Panc1 (cell line): Measurements from ENCODE around the gene RBM19. TPM values are rescaled to one million over a fixed set of nuclear protein-coding genes. Genes with fewer than 3 reads are reported as not detected.

Source experiments
- ATAC-seq: fragments of 200-7000 bp; cut with Tn5 transposase; 2 replicates; pipeline ENCODE4 v1.9.1; 2020; ENCODE audit warnings: mild to moderate bottlenecking, moderate library complexity
- BruUV-seq: library from RNA; stranded (reverse); fragments of 400-500 nt; replicated peaks from 2 replicates; lab custom pipeline; 2021; lab: Mats Ljungman, UMichigan
- CTCF ChIA-PET: fragments of 300-600 bp; sonication (Branson Sonifier 250); formaldehyde crosslinking; loops from one replicate; lab custom pipeline; 2022; ENCODE audit warnings: antibody characterized with exemption; lab: Charles Lee
- POLR2A ChIA-PET: fragments of 300-600 bp; sonication (Branson Sonifier 250); formaldehyde crosslinking; loops from one replicate; lab custom pipeline; 2022; ENCODE audit warnings: antibody characterized with exemption; lab: Charles Lee
- DNase-seq: peaks from one replicate; pipeline ENCODE4 v3.0.0-alpha.2; 2010; ENCODE audit warnings: low read depth, low spot score
- H3K27ac ChIP-seq: 2 replicates; pipeline ENCODE4 v1.5.1; 2011; ENCODE audit warnings: mild to moderate bottlenecking, low read length, inconsistent platforms
- H3K27me3 ChIP-seq: fragments of 200-500 bp; sonication (Bioruptor generic); 2 replicates; pipeline ENCODE4 v1.6.0; 2014; ENCODE audit warnings: low read length, inconsistent platforms; ENCODE audit not compliant: control insufficient read depth, insufficient read depth
- H3K36me3 ChIP-seq: fragments of 200-500 bp; sonication (Bioruptor generic); 2 replicates; pipeline ENCODE4 v1.5.1; 2014; ENCODE audit warnings: inconsistent platforms, mild to moderate bottlenecking, low read length, moderate library complexity; ENCODE audit not compliant: control insufficient read depth, insufficient read depth
- H3K4me1 ChIP-seq: 2 replicates; pipeline ENCODE4 v1.5.1; 2011; ENCODE audit warnings: inconsistent platforms, mild to moderate bottlenecking, low read length, moderate library complexity; ENCODE audit not compliant: control insufficient read depth, insufficient read depth
- H3K4me3 ChIP-seq, 2 experiments: 2 replicates each; pipeline ENCODE4 v1.5.1; 2011 to 2012; ENCODE audit warnings: low read depth in 2 of 2, low read length in 2 of 2, mild to moderate bottlenecking in 2 of 2, inconsistent platforms in 1 of 2, moderate library complexity in 1 of 2
- H3K9me3 ChIP-seq: fragments of 200-500 bp; sonication (Bioruptor generic); 2 replicates; pipeline ENCODE4 v1.5.1; 2014; ENCODE audit warnings: low read depth, mild to moderate bottlenecking, inconsistent platforms, low read length, moderate library complexity; ENCODE audit not compliant: control insufficient read depth, insufficient read depth
- CTCF ChIP-seq: fragments of 450-650 bp; IDR thresholded peaks from 2 replicates; pipeline ENCODE4 v1.5.1; 2017; ENCODE audit warnings: mild to moderate bottlenecking
- POLR2AphosphoS5 ChIP-seq: IDR thresholded peaks from 2 replicates; pipeline ENCODE4 v1.6.1; 2012; ENCODE audit warnings: mild to moderate bottlenecking, low read depth, low read length, moderate library complexity
- REST ChIP-seq, 2 experiments: IDR thresholded peaks; 2 replicates each; pipeline ENCODE4 v1.6.1; 2011 to 2012; ENCODE audit warnings: low read depth in 2 of 2, control low read depth in 1 of 2, low read length in 1 of 2, mild to moderate bottlenecking in 1 of 2, moderate library complexity in 1 of 2; ENCODE audit not compliant: insufficient read depth in 1 of 2
- SIN3A ChIP-seq: IDR thresholded peaks from 2 replicates; pipeline ENCODE4 v1.6.1; 2012; ENCODE audit warnings: low read depth, mild to moderate bottlenecking, low read length, moderate library complexity, borderline replicate concordance; ENCODE audit not compliant: insufficient read depth
- TCF7L2 ChIP-seq: IDR thresholded peaks from 2 replicates; pipeline ENCODE4 v1.6.1; 2011; ENCODE audit warnings: mild to moderate bottlenecking, low read depth, low read length, inconsistent platforms
- in situ Hi-C: cut with HindIII; loops from 2 replicates; pipeline ENCODE4 v1.10.0; 2016; ENCODE audit warnings: low sequenced_read_pairs, low pct_unique_long_range_greater_than_20kb
- intact Hi-C: fragments of 100-400 bp; cut with micrococcal nuclease; formaldehyde crosslinking; loops from one replicate; pipeline ENCODE4 v1.10.0; 2022; ENCODE audit not compliant: unreplicated experiment
- total RNA-seq: library from RNA; stranded (reverse); gene quantifications from one replicate; pipeline ENCODE4 v1.2.1, GENCODE V29; 2021; ENCODE audit not compliant: unreplicated experiment

The RBM19 gene
- total RNA-seq, 1 experiment from 2014 or later: 44.8 TPM

- POLR2A ChIA-PET: no interaction called here
- intact Hi-C loops: no loop called here
- Histone ChIP-seq H3K36me3 (no peaks in the 10 kb centered on the region), H3K27me3 (no peaks in the 10 kb centered on the region), H3K4me3 (no peak overlapping the region), H3K4me1 (no peaks in the 10 kb centered on the region), H3K27ac (no peak overlapping the region), H3K9me3 (no peaks in the 10 kb centered on the region)
- CTCF ChIA-PET: no interaction called here
- BruUV-seq: no TSS peak
- ATAC-seq: no peak
- TF ChIP-seq REST (IDR thresholded peaks at IDR 0.05; ENCODE audit: insufficient read depth in 1 of 2, low read depth in 2 of 2, low read length in 1 of 2) (no peak), POLR2AphosphoS5 (no peak), SIN3A (no peak), TCF7L2 (no peak), CTCF (no peak)
- in situ Hi-C loops: no loop called here
- DNase-seq: no peak
Measured at GRCh38 chr12:113794774-113795173, 171.4 kb downstream of the RBM19 start.

- H3K27me3 ChIP-seq: no peaks in the 10 kb centered on the region
- no peak for ATAC-seq
- TF ChIP-seq TCF7L2 (no peak), SIN3A (no peak), REST (IDR thresholded peaks at IDR 0.05; ENCODE audit: insufficient read depth in 1 of 2, low read depth in 2 of 2, low read length in 1 of 2) (no peak), POLR2AphosphoS5 (no peak), CTCF (no peak)
- ChIA-PET POLR2A (no interaction called here), CTCF (no interaction called here)
- H3K27ac ChIP-seq: no peak overlapping the region
- DNase-seq: no peak
- no peaks in the 10 kb centered on the region for H3K9me3 ChIP-seq
- in situ Hi-C loops (no loop called here), intact Hi-C loops (no loop called here)
- no peak overlapping the region for H3K4me3 ChIP-seq
- BruUV-seq: no TSS peak
- H3K36me3 ChIP-seq: no peaks in the 10 kb centered on the region
- H3K4me1 ChIP-seq: no peaks in the 10 kb centered on the region
Measured at GRCh38 chr12:113793250-113793649, 172.9 kb downstream of the RBM19 start.
